Measurements from ENCODE around the gene EZH1. TPM values are rescaled to one million over a fixed set of nuclear protein-coding genes. Genes with fewer than 3 reads are reported as not detected.
A peak's percentile ranks its signal among the peaks of the same experiment; 100 is the strongest.
"Not testable (repeated sequence)": the region's sequence is repeated elsewhere in the genome, so short reads cannot be mapped to it uniquely, and the experiment has no call there.

EZH1 gene
- polyA plus RNA-seq, 1 experiment, result 30.4 TPM

DNA sequence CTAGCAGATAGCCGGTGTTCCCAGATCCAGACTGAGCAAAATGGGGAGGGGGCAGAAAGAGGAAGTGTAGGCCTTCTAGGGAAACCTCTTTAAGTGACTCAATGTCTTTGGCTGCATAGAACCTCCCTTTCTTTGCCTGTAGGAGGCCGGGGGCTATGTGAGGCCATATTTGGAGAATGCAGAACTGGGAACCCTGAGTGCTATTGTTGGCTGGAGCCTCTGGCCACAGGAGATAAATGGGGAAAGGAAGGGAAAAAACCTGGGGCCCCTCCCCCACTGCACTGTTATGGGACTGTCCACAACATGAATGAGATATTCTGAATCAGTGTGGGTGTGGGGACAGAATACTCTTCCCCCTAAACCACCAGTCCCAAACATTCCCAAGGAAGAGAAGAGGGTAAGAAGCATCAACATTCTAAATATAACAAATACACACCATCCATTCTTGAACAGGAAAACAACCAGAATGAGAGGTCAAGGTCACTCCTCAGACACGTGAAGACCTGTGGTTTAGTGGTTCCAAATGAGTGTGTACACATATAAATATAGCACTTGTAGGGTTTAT is 30.8 kb upstream of the EZH1 start:
- no peak for TF ChIP-seq CTCF (IDR thresholded peaks at IDR 0.05; ENCODE audit: insufficient read depth, low read depth, low read length)
- ChIA-PET CTCF (no interaction called here), POLR2A (no interaction called here)
- Histone ChIP-seq H3K4me3 (ENCODE audit: low read depth, low read length) (no peak overlapping the region), H3K36me3 (ENCODE audit: control insufficient read depth, insufficient read depth, low read length) (peaks cover 9% of the 10 kb centered on the region), H3K27me3 (ENCODE audit: control insufficient read depth, insufficient read depth, low read length) (no peaks in the 10 kb centered on the region)
- DNase-seq (ENCODE audit: low read depth), result no peak

- TF ChIP-seq CTCF (IDR thresholded peaks at IDR 0.05; ENCODE audit: insufficient read depth, low read depth, low read length), result no peak
- CTCF ChIA-PET, result interaction anchor here (0.6 to 3.4 kb wide), 4 partner anchors 11 to 243 kb away, joined by 3 to 20 read pairs (median 10); partner anchors contain the start of gene RAMP2
- Histone ChIP-seq H3K4me3 (ENCODE audit: low read depth, low read length) (peak overlapping the region; percentile 81), H3K27me3 (ENCODE audit: control insufficient read depth, insufficient read depth, low read length) (no peaks in the 10 kb centered on the region), H3K36me3 (ENCODE audit: control insufficient read depth, insufficient read depth, low read length) (peaks cover 9% of the 10 kb centered on the region)
- no peak for DNase-seq (ENCODE audit: low read depth)
- POLR2A ChIA-PET, result no interaction called here
Measured at GRCh38 chr17:42774066-42774745, 29.4 kb upstream of the EZH1 start.

DNA sequence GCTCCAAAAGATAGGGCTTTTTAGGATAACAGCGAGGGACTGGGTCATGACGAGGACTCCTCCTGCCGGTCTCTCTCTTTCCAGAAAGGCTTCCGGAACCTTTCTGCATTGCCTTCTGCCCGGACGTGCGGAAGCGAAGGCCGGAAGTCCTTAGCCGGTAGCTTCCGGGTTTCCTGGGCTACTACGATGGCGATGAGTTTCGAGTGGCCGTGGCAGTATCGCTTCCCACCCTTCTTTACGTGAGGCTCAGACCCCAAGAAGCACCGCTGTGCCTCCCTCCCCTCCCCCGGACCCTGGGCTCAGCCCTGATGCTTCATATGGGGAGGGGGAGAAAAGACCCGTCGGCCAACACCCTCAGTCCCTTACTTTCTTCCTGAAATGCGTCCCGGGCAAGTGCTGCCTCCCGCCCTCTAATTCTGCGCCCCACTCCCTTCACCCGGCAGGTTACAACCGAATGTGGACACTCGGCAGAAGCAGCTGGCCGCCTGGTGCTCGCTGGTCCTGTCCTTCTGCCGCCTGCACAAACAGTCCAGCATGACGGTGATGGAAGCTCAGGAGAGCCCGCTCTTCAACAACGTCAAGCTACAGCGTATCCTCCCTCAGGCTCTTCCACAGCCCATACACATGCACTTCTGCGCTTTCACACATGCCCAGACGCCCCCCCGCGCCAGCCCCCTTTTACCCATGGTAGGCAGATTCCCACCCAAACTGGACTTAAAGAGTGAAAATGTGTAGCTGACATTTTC is 28.6 kb upstream of the EZH1 start, which contains the start of gene VPS25:
Gene VPS25 (plus strand): TSS at position 160 of the 746 bp plus-strand sequence. CDS start 27 bp downstream, at position 187.
- H3K36me3 ChIP-seq (ENCODE audit: control insufficient read depth, insufficient read depth, low read length), result peaks cover 3% of the 10 kb centered on the region
- ChIA-PET POLR2A (interaction anchor here (0.6 kb wide), 2 partner anchors 10 to 152 kb away, joined by 3 to 4 read pairs; no protein-coding TSS in a partner anchor), CTCF (interaction anchor here (1.6 to 3.4 kb wide), 3 partner anchors 10 to 195 kb away, joined by 3 to 20 read pairs (median 16); partner anchors contain the start of gene RAMP2)
- peak within 1 kb of the TSS; percentile 81 for H3K4me3 ChIP-seq (ENCODE audit: low read depth, low read length)
- peak; percentile 34 for TF ChIP-seq CTCF (IDR thresholded peaks at IDR 0.05; ENCODE audit: insufficient read depth, low read depth, low read length)
- peak; percentile 31 for DNase-seq (ENCODE audit: low read depth)
- H3K27me3 ChIP-seq (ENCODE audit: control insufficient read depth, insufficient read depth, low read length), result no peaks in the 10 kb centered on the region

DNA sequence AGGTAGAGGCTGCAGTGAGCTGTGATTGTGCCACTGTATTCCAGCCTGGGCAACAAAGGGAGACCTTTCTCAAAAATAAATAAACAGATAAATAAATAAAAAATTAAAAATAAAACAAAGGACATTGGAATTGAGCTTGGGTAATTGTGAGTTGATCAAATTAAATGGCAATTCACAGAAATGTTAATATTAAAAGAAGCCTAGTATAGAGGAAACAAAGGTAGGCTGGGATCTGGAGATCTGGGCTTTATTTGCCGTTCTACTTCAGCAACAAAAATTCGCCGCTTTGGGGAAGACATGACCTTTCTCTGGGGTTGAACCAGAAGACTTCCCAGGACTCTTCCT is 28.1 kb upstream of the EZH1 start:
- no peak for DNase-seq (ENCODE audit: low read depth)
- CTCF ChIA-PET, result interaction anchor here (1.6 to 3.4 kb wide), 3 partner anchors 9 to 194 kb away, joined by 3 to 20 read pairs (median 16); partner anchors contain the start of gene RAMP2
- Histone ChIP-seq H3K4me3 (ENCODE audit: low read depth, low read length) (peak overlapping the region; percentile 81), H3K27me3 (ENCODE audit: control insufficient read depth, insufficient read depth, low read length) (no peaks in the 10 kb centered on the region), H3K36me3 (ENCODE audit: control insufficient read depth, insufficient read depth, low read length) (peaks cover under 1% of the 10 kb centered on the region; the same call in 1 of the 2 replicates)
- no peak for TF ChIP-seq CTCF (IDR thresholded peaks at IDR 0.05; ENCODE audit: insufficient read depth, low read depth, low read length)
- POLR2A ChIA-PET, result no interaction called here

- H3K4me3 ChIP-seq (ENCODE audit: low read depth, low read length); H3K36me3 ChIP-seq (ENCODE audit: control insufficient read depth, insufficient read depth, low read length); DNase-seq (ENCODE audit: low read depth); POLR2A ChIA-PET; H3K27me3 ChIP-seq (ENCODE audit: control insufficient read depth, insufficient read depth, low read length): not testable (repeated sequence)
- CTCF ChIA-PET, result interaction anchor here (0.7 to 1.1 kb wide), 3 partner anchors 10 to 192 kb away, joined by 3 read pairs; partner anchors contain the start of genes BECN1 and PSMC3IP
Measured at GRCh38 chr17:42769964-42770363, 25.1 kb upstream of the EZH1 start.

DNA sequence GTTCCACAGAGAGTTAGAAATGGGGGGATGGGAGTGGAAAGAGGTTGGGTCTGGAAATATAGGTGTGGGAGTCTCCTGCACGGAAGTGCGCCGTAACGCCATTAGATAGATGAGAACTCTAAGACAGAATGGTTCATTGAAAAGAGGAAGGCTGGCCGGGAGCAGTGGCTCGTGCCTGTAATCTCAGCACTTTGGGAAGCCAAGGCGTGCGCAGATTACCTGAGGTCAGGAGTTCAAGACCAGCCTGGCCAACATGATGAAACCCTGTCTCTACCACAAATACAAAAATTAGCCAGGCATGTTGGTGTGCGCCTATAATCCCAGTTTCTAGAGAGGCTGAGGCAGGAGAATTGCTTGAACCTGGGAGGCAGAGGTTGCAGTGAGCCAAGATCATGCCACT is 23.2 kb upstream of the EZH1 start:
- H3K27me3 ChIP-seq (ENCODE audit: control insufficient read depth, insufficient read depth, low read length); H3K36me3 ChIP-seq (ENCODE audit: control insufficient read depth, insufficient read depth, low read length); CTCF ChIA-PET; H3K4me3 ChIP-seq (ENCODE audit: low read depth, low read length); POLR2A ChIA-PET; DNase-seq (ENCODE audit: low read depth): not testable (repeated sequence)
